ENCODE measurements around the gene ZNF124. TPM values are rescaled to one million over a fixed set of nuclear protein-coding genes. Genes with fewer than 3 reads are reported as not detected.

The ZNF124 gene
- total and polyA plus RNA-seq, 2 of the 8 experiments (the other 6 are each of a cell fraction or from before 2014, with no cell fraction given) = 4.6 to 39.9 TPM

DNA sequence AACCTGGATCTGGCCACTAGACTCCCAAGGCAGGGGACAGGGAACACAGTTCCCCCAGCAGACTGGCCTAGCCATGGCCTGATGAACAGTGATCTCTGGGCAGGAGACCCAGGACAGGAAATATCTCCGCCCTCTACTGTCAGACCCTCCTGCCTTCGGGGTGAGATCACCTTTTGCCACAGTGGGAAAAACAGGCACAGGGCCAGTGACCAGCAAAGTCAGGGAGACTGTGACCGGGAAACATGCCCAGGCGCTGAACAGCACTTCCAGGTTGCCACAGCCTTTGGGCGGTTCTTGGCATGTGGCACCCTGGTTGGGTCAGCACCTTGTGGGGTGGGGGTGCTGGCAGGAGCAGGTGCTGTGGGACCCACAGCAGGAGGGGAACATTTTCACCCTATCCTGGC lies 58.7 kb downstream of the ZNF124 start:
- Histone ChIP-seq H3K79me2 (ENCODE audit: control insufficient read depth in 1 of 2, insufficient read depth in 2 of 2, low read length in 2 of 2) (no peaks in the 10 kb centered on the region), H3K36me3 (ENCODE audit: control insufficient read depth in 2 of 4, insufficient read depth in 4 of 4, low read length in 3 of 4) (no peaks in the 10 kb centered on the region), H3K27me3 (replicated peaks in 1 of 4; ENCODE audit: control insufficient read depth in 3 of 4, extremely low read depth in 1 of 4, insufficient read depth in 3 of 4, low read length in 3 of 4) (peaks cover 2 to 32% (median 15%) of the 10 kb centered on the region in 4 experiments), H3K14ac (ENCODE audit: insufficient read length) (no peak overlapping the region), H3K4me1 (replicated peaks in 1 of 4; ENCODE audit: control insufficient read depth in 3 of 4, insufficient read depth in 4 of 4, low read length in 3 of 4) (peaks cover 0 to 4% (median 1%) of the 10 kb centered on the region in 4 experiments; a peak in 4 of 7 replicates), H4K91ac (replicated peaks; ENCODE audit: insufficient read length, low read length) (no peak overlapping the region), H3K4me2 (ENCODE audit: insufficient read depth in 1 of 2, low read depth in 2 of 2, low read length in 2 of 2) (no peak overlapping the region; a peak in 1 of 4 replicates), H3K56ac (replicated peaks; ENCODE audit: insufficient read length, low read depth, low read length) (no peak overlapping the region), H4K20me1 (replicated peaks in 1 of 2; ENCODE audit: control insufficient read depth in 1 of 2, insufficient read depth in 2 of 2, low read length in 2 of 2) (peaks cover 0 to 3% of the 10 kb centered on the region in 2 experiments), H2BK120ac (replicated peaks; ENCODE audit: low read depth, low read length) (no peak overlapping the region), H2AK5ac (ENCODE audit: low read depth, low read length) (no peak overlapping the region), H2BK20ac (ENCODE audit: low read length) (no peak overlapping the region), H3K9me3 (ENCODE audit: insufficient read depth in 2 of 2, low read depth in 1 of 2, low read length in 1 of 2) (no peaks in the 10 kb centered on the region), H2AFZ (ENCODE audit: low read length) (no peak overlapping the region), H4K5ac (ENCODE audit: insufficient read length, low read depth, low read length) (no peak overlapping the region), H3K23ac (ENCODE audit: insufficient read length) (no peak overlapping the region), H3K27ac (ENCODE audit: low read depth, low read length) (no peak overlapping the region), H3K9ac (replicated peaks in 1 of 4; ENCODE audit: extremely low read depth in 1 of 4, low read depth in 3 of 4, low read length in 3 of 4) (no peak overlapping the region), H2BK5ac (ENCODE audit: low read depth, low read length) (no peak overlapping the region), H2BK12ac (ENCODE audit: low read depth, low read length) (no peak overlapping the region), H3K23me2 (ENCODE audit: low read depth, low read length) (peaks cover 16% of the 10 kb centered on the region; the same call in 1 of the 2 replicates), H4K8ac (ENCODE audit: extremely low read depth, insufficient read depth, low read length) (no peak overlapping the region), H3K18ac (ENCODE audit: extremely low read depth, low read length) (no peak overlapping the region), H3K4me3 (ENCODE audit: extremely low read depth in 1 of 4, insufficient read depth in 2 of 4, low read depth in 3 of 4, low read length in 4 of 4) (no peak overlapping the region), H3K4ac (replicated peaks; ENCODE audit: insufficient read length, low read depth, low read length) (no peak overlapping the region), H3K79me1 (ENCODE audit: low read depth, low read length) (no peaks in the 10 kb centered on the region), H2BK15ac (ENCODE audit: low read length) (no peak overlapping the region)
- 75% methylated on average over 5 of the region's 5 CpGs; no CpG with 5 or more reads in 1 of the 2 experiments for WGBS, 2 experiments (ENCODE audit: extremely low coverage in 1 of 2, insufficient coverage in 1 of 2, insufficient read length in 1 of 2, insufficient replicate concordance in 2 of 2, low coverage in 1 of 2, low lambda C conversion rate in 2 of 2, missing lambda C conversion rate in 1 of 2)
- DNase-seq (ENCODE audit: low read depth in 1 of 2, low spot score in 2 of 2) (no peak), FAIRE-seq (no peak)
- TF ChIP-seq EZH2 (IDR thresholded peaks at IDR 0.05; ENCODE audit: low read depth, low read length, severe bottlenecking) = peak; percentile 20
- TF ChIP-seq SP2 (IDR thresholded peaks at IDR 0.05; ENCODE audit: low read length) = no peak
- no peak for TF ChIP-seq CTBP2 (IDR thresholded peaks at IDR 0.05; ENCODE audit: borderline replicate concordance, insufficient read depth, insufficient read length, low read length)
- ChIA-PET CTCF (ENCODE audit: partially characterized antibody) (no interaction called here), POLR2A (ENCODE audit: partially characterized antibody) (no interaction called here)
